ENCODE data around the gene CCDC57. TPM values are rescaled to one million over a fixed set of nuclear protein-coding genes. Genes with fewer than 3 reads are reported as not detected.

CCDC57 gene
- total and polyA plus RNA-seq, 2 of the 4 experiments (the other 2 are of a cell fraction), result 7.3 to 31.3 TPM

DNA sequence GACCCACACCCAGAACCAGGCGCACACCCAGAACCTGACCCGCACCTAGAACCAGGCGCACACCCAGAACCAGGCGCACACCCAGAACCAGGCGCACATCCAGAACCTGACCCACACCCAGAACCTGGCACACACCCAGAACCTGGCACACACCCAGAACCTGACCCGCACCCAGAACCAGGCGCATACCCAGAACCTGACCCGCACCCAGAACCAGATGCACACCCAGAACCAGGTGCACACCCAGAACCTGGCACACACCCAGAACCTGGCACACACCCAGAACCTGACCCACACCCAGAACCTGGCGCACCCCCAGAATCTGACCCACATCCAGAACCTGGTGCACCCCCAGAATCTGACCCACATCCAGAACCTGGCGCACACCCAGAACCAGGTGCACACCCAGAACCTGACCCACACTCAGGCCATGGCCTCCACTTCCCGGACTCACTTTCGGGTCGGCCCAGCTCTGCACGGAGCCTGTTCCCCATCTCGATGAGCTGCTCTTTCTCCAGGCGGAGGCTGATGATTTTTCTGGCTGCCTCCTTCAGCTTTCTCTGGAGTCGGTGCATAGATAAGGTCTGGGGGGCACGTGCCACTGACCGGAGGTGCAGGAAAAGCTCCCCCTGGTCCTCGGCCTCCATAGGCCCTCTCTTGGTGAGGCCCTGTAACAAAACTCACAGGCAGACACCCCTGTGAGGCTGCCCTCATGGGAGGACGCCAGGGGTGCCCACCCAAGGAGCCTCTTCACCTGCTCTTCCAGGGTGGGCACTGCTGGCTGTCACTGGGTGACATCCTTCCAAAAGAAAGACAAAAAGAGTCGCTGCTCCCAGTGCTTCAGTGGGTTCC, 61.3 kb downstream of the CCDC57 start:
- H4K5ac ChIP-seq (ENCODE audit: low read depth, low read length), result no peak overlapping the region
- peaks cover 5% of the 10 kb centered on the region; the same call in 1 of the 2 replicates for H3K36me3 ChIP-seq (ENCODE audit: control insufficient read depth, insufficient read depth, low read length)
- peaks cover 4% of the 10 kb centered on the region; the same call in 1 of the 2 replicates for H3K9me1 ChIP-seq (ENCODE audit: insufficient read depth, low read length)
- TF ChIP-seq RAD21 (IDR thresholded peaks at IDR 0.05; ENCODE audit: low read length) (no peak), NFE2L2 (IDR thresholded peaks at IDR 0.05; ENCODE audit: low read depth, low read length) (no peak), CEBPB (IDR thresholded peaks at IDR 0.05; ENCODE audit: low read depth, low read length) (no peak), BHLHE40 (IDR thresholded peaks at IDR 0.05; ENCODE audit: low read depth, low read length) (no peak)
- TF ChIP-seq, protein P1, sequence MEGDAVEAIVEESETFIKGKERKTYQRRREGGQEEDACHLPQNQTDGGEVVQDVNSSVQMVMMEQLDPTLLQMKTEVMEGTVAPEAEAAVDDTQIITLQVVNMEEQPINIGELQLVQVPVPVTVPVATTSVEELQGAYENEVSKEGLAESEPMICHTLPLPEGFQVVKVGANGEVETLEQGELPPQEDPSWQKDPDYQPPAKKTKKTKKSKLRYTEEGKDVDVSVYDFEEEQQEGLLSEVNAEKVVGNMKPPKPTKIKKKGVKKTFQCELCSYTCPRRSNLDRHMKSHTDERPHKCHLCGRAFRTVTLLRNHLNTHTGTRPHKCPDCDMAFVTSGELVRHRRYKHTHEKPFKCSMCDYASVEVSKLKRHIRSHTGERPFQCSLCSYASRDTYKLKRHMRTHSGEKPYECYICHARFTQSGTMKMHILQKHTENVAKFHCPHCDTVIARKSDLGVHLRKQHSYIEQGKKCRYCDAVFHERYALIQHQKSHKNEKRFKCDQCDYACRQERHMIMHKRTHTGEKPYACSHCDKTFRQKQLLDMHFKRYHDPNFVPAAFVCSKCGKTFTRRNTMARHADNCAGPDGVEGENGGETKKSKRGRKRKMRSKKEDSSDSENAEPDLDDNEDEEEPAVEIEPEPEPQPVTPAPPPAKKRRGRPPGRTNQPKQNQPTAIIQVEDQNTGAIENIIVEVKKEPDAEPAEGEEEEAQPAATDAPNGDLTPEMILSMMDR (conservative IDR thresholded peaks at IDR 0.05; ENCODE audit: low read depth, low read length), result no peak
- TF ChIP-seq, protein P2, sequence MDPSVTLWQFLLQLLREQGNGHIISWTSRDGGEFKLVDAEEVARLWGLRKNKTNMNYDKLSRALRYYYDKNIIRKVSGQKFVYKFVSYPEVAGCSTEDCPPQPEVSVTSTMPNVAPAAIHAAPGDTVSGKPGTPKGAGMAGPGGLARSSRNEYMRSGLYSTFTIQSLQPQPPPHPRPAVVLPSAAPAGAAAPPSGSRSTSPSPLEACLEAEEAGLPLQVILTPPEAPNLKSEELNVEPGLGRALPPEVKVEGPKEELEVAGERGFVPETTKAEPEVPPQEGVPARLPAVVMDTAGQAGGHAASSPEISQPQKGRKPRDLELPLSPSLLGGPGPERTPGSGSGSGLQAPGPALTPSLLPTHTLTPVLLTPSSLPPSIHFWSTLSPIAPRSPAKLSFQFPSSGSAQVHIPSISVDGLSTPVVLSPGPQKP (IDR thresholded peaks at IDR 0.05; ENCODE audit: borderline replicate concordance, low read depth, low read length), result no peak
- no peaks in the 10 kb centered on the region for H3K27me3 ChIP-seq (ENCODE audit: control insufficient read depth, insufficient read depth, low read length)
- ATAC-seq (ENCODE audit: low read depth) (no peak), DNase-seq (no peak)
- dilution Hi-C loops (cut with HindIII; ENCODE audit: low sequenced_read_pairs, unreplicated experiment), result no loop called here
- no peak overlapping the region for H3K9ac ChIP-seq (ENCODE audit: low read depth, low read length)
- no peaks in the 10 kb centered on the region for H3K4me1 ChIP-seq (ENCODE audit: control insufficient read depth, insufficient read depth, low read length)
- H4K91ac ChIP-seq (ENCODE audit: insufficient read depth, low read depth, low read length), result no peak overlapping the region
- no peak overlapping the region for H2AK9ac ChIP-seq (replicated peaks; ENCODE audit: low read depth, low read length, poor library complexity)
- 93% methylated on average over 10 of the region's 22 CpGs; no CpG with 5 or more reads in 1 of the 2 experiments for WGBS, 2 experiments (ENCODE audit: extremely low coverage in 2 of 2, insufficient read length in 1 of 2)
- H2BK5ac ChIP-seq (ENCODE audit: low read depth, low read length, poor library complexity, severe bottlenecking), result no peak overlapping the region
- no peak overlapping the region for H3K4ac ChIP-seq (ENCODE audit: low read depth, low read length)
- no peak overlapping the region for H3K4me3 ChIP-seq (ENCODE audit: insufficient read depth, low read depth, low read length)
- intact Hi-C loops (cut with micrococcal nuclease), result loop anchor here (10.0 kb wide), 1 partner anchor 187 kb away; the partner anchor contains the start of gene NOTUM
- H4K20me1 ChIP-seq (ENCODE audit: insufficient read depth, low read length), result no peaks in the 10 kb centered on the region; the same call in 1 of the 2 replicates
- H3K9me3 ChIP-seq (ENCODE audit: control insufficient read depth, insufficient read depth, low read length), result no peaks in the 10 kb centered on the region
- BruUV-seq (replicated peaks), result no TSS peak
- no peak overlapping the region for H3K18ac ChIP-seq (ENCODE audit: low read depth, low read length)
- no peak overlapping the region for H4K8ac ChIP-seq (ENCODE audit: low read depth in 2 of 2, low read length in 2 of 2)
- H3K23ac ChIP-seq (ENCODE audit: low read depth, low read length), result no peak overlapping the region
- H3K56ac ChIP-seq (ENCODE audit: extremely low read depth, insufficient read depth, low read length), result no peak overlapping the region
- H2BK15ac ChIP-seq (ENCODE audit: low read depth, low read length), result no peak overlapping the region
- H2AK5ac ChIP-seq (ENCODE audit: low read depth, low read length), result no peak overlapping the region
- no peak overlapping the region for H3K4me2 ChIP-seq (ENCODE audit: low read depth, low read length)
- H2BK20ac ChIP-seq (ENCODE audit: low read depth, low read length), result no peak overlapping the region
- peaks cover 0 to 5% of the 10 kb centered on the region in 2 experiments; a peak in 1 of 4 replicates for H3K79me1 ChIP-seq (ENCODE audit: low read depth in 1 of 2, low read length in 2 of 2)
- POLR2A ChIA-PET (ENCODE audit: unreplicated experiment), result no interaction called here
- in situ Hi-C loops (cut with MboI; ENCODE audit: low sequenced_read_pairs), result no loop called here
- no peak overlapping the region for H3K27ac ChIP-seq (ENCODE audit: insufficient read depth, low read length)
- H2BK120ac ChIP-seq (ENCODE audit: low read depth, low read length), result no peak overlapping the region
- H2AFZ ChIP-seq (replicated peaks; ENCODE audit: low read length, poor library complexity), result no peak overlapping the region
- CTCF ChIA-PET, result no interaction called here
- H3K14ac ChIP-seq (replicated peaks; ENCODE audit: low read depth, low read length), result no peak overlapping the region

All from IMR-90 (cell line).